ENCODE results near the gene SLC7A8. TPM values are rescaled to one million over a fixed set of nuclear protein-coding genes. Genes with fewer than 3 reads are reported as not detected.
A peak's percentile ranks its signal among the peaks of the same experiment; 100 is the strongest.

The SLC7A8 gene
- total and polyA plus RNA-seq, 2 of the 4 experiments (the other 2 are of a cell fraction), result 0.31 TPM; not detected in 1

DNA sequence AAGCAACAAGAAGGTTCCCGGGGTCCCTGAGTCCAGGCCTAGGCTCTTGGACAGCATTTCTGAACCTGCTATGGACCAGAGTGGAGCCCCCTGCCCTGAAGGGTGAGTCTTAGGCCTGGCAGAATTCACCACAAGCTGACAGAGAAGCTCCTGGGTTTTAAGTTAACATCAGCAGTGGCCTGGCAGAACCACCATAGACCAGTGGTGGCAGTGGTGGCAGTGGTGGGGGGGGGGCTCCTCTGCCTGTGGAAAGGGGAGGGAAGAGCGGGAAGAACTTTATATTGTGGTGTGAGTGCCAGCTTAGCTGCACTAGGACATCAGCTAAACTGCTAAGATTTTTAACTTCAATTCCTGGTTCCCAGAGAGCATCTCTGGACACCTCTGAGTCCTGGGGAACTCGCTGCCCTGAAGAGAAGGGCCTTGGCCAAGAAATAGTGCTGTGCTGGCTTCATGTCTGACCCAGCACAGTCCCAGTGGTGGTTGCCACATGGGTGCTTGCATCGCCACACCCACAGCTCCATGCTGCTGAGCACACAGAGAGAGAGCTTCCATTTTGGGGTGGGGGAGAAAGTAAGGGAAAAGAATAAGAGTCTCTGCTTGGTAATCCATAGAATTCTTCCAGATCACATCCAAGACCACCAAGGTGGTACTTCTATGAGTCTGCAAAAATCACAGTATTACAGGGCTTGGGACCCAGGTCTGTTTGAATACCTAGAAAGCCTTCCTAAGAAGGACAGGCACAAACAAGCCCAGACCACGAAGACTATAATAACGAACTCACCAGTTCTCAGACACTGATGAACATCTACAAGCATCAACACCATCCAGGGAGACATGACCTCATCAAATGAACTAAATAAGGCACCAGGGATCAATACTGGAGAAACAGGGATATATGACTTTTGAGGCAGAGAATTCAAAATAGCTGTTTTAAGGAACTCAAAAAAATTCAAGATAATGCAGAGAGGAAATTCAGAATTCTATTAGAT is 33.9 kb upstream of the SLC7A8 start:
- no peak overlapping the region for H2AK9ac ChIP-seq (replicated peaks; ENCODE audit: low read depth, low read length, poor library complexity)
- no peak overlapping the region for H2BK20ac ChIP-seq (ENCODE audit: low read depth, low read length)
- H2AK5ac ChIP-seq (ENCODE audit: low read depth, low read length), result no peak overlapping the region
- no peak overlapping the region for H3K14ac ChIP-seq (replicated peaks; ENCODE audit: low read depth, low read length)
- intact Hi-C loops (cut with micrococcal nuclease), result no loop called here
- H2BK15ac ChIP-seq (ENCODE audit: low read depth, low read length), result no peak overlapping the region
- H3K36me3 ChIP-seq (ENCODE audit: control insufficient read depth, insufficient read depth, low read length), result no peaks in the 10 kb centered on the region
- peaks cover 2% of the 10 kb centered on the region; the same call in 1 of the 2 replicates for H3K27me3 ChIP-seq (ENCODE audit: control insufficient read depth, insufficient read depth, low read length)
- no peak for DNase-seq
- no peaks in the 10 kb centered on the region for H3K4me1 ChIP-seq (ENCODE audit: control insufficient read depth, insufficient read depth, low read length)
- no peak overlapping the region for H4K8ac ChIP-seq (ENCODE audit: low read depth in 2 of 2, low read length in 2 of 2)
- H3K56ac ChIP-seq (ENCODE audit: extremely low read depth, insufficient read depth, low read length), result no peak overlapping the region
- no peak overlapping the region for H4K5ac ChIP-seq (ENCODE audit: low read depth, low read length)
- no peak overlapping the region for H3K9ac ChIP-seq (ENCODE audit: low read depth, low read length)
- H2AFZ ChIP-seq (replicated peaks; ENCODE audit: low read length, poor library complexity), result peak overlapping the region; percentile 58
- no CpG with 5 or more reads among the region's 6 CpGs for WGBS, 2 experiments (ENCODE audit: extremely low coverage in 2 of 2, insufficient read length in 1 of 2)
- no peaks in the 10 kb centered on the region; the same call in 1 of the 2 replicates for H3K9me3 ChIP-seq (ENCODE audit: control insufficient read depth, insufficient read depth, low read length)
- no peaks in the 10 kb centered on the region for H3K79me1 ChIP-seq (ENCODE audit: low read depth in 1 of 2, low read length in 2 of 2)
- CTCF ChIA-PET, result interaction anchor here (0.6 kb wide), 1 partner anchor 47 kb away, joined by 6 read pairs; no protein-coding TSS in a partner anchor
- dilution Hi-C loops (cut with HindIII; ENCODE audit: low sequenced_read_pairs, unreplicated experiment), result no loop called here
- H3K9me1 ChIP-seq (ENCODE audit: insufficient read depth, low read length), result no peaks in the 10 kb centered on the region
- H3K4ac ChIP-seq (ENCODE audit: low read depth, low read length), result no peak overlapping the region
- H2BK5ac ChIP-seq (ENCODE audit: low read depth, low read length, poor library complexity, severe bottlenecking), result no peak overlapping the region
- no peak for ATAC-seq (ENCODE audit: low read depth)
- POLR2A ChIA-PET (ENCODE audit: unreplicated experiment), result interaction anchor here (0.6 kb wide), 1 partner anchor 122 kb away, joined by 4 read pairs; the partner anchor contains the start of genes ACIN1 and C14orf119
- H3K4me3 ChIP-seq (ENCODE audit: insufficient read depth, low read depth, low read length), result no peak overlapping the region
- no peaks in the 10 kb centered on the region for H4K20me1 ChIP-seq (ENCODE audit: insufficient read depth, low read length)
- no peak overlapping the region for H3K27ac ChIP-seq (ENCODE audit: insufficient read depth, low read length)
- in situ Hi-C loops (cut with MboI; ENCODE audit: low sequenced_read_pairs), result no loop called here
- no peak overlapping the region for H3K18ac ChIP-seq (ENCODE audit: low read depth, low read length)
- no TSS peak for BruUV-seq (replicated peaks)
- H3K4me2 ChIP-seq (ENCODE audit: low read depth, low read length), result no peak overlapping the region
- no peak overlapping the region for H2BK120ac ChIP-seq (ENCODE audit: low read depth, low read length)
- H3K23ac ChIP-seq (ENCODE audit: low read depth, low read length), result no peak overlapping the region
- TF ChIP-seq CTCF (conservative IDR thresholded peaks at IDR 0.05; ENCODE audit: low read depth, low read length) (no peak), BHLHE40 (IDR thresholded peaks at IDR 0.05; ENCODE audit: low read depth, low read length) (no peak), NFE2L2 (IDR thresholded peaks at IDR 0.05; ENCODE audit: low read depth, low read length) (no peak), RCOR1 (IDR thresholded peaks at IDR 0.05; ENCODE audit: insufficient replicate concordance, low read length) (no peak), MAFK (IDR thresholded peaks at IDR 0.05; ENCODE audit: low read depth, low read length) (no peak), MXI1 (IDR thresholded peaks at IDR 0.05; ENCODE audit: borderline replicate concordance, low read depth, low read length) (no peak), POLR2A (IDR thresholded peaks at IDR 0.05; ENCODE audit: low read depth, low read length) (no peak)
- H4K91ac ChIP-seq (ENCODE audit: insufficient read depth, low read depth, low read length), result no peak overlapping the region

Data from IMR-90 (cell line).